ENCODE data around the gene UBXN4.

UBXN4 gene

DNA sequence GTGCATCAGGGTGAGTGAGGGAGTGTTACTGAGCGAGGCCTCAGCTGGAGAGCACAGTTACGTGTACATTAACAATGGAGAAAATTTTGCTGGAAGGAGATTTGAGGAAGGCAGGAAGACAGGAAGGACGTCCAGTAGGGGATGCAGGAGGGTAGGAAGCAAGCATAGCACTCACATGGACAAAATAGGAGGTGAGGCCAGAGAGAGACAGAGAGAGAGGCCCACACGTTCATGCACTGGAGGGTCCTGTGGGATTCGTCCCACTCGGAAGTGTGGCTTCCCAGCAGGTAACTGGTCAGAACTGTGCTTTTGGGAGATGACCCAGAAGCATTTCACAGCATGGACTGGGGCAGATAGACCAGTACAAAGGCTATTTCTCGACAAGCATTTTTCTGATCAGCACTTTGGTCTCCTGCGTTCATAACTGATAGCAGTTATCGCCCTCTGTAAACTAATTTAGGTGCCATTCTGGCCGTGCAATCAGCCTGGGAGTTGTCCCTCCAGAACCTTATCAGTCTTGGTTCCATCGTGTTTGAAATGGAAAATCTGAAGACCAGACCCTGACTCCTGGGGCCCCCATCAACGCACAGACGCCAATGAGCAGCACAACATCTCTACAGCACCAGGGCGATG lies 89.6 kb downstream of the UBXN4 start:
- no peaks in the 10 kb centered on the region for H4K20me1 ChIP-seq (ENCODE audit: insufficient read depth, low read length, poor library complexity, severe bottlenecking)
- H3K79me2 ChIP-seq (ENCODE audit: insufficient read depth, low read length), result no peaks in the 10 kb centered on the region
- H2AFZ ChIP-seq (ENCODE audit: low read length), result no peak overlapping the region
- H3K4me2 ChIP-seq (ENCODE audit: low read depth, low read length, poor library complexity, severe bottlenecking), result no peak overlapping the region
- no peak overlapping the region for H3K9ac ChIP-seq (ENCODE audit: low read depth, low read length, poor library complexity, severe bottlenecking)
- no peaks in the 10 kb centered on the region for H3K36me3 ChIP-seq (ENCODE audit: insufficient read depth, low read length)
- no peaks in the 10 kb centered on the region for H3F3A ChIP-seq (ENCODE audit: low read depth)
- H3K9me2 ChIP-seq (replicated peaks; ENCODE audit: low read depth, low read length), result no peaks in the 10 kb centered on the region
- TF ChIP-seq, protein P1, sequence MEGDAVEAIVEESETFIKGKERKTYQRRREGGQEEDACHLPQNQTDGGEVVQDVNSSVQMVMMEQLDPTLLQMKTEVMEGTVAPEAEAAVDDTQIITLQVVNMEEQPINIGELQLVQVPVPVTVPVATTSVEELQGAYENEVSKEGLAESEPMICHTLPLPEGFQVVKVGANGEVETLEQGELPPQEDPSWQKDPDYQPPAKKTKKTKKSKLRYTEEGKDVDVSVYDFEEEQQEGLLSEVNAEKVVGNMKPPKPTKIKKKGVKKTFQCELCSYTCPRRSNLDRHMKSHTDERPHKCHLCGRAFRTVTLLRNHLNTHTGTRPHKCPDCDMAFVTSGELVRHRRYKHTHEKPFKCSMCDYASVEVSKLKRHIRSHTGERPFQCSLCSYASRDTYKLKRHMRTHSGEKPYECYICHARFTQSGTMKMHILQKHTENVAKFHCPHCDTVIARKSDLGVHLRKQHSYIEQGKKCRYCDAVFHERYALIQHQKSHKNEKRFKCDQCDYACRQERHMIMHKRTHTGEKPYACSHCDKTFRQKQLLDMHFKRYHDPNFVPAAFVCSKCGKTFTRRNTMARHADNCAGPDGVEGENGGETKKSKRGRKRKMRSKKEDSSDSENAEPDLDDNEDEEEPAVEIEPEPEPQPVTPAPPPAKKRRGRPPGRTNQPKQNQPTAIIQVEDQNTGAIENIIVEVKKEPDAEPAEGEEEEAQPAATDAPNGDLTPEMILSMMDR (conservative IDR thresholded peaks at IDR 0.05; ENCODE audit: low read length), result no peak
- no peak for TF ChIP-seq EZH2phosphoT487 (IDR thresholded peaks at IDR 0.05; ENCODE audit: borderline replicate concordance)
- no peaks in the 10 kb centered on the region for H3K9me3 ChIP-seq (ENCODE audit: insufficient read depth, low read depth, low read length)
- H3K27me3 ChIP-seq (ENCODE audit: insufficient read depth, low read length, poor library complexity, severe bottlenecking), result no peaks in the 10 kb centered on the region
- no peak overlapping the region for H3K4me3 ChIP-seq (ENCODE audit: low read length, poor library complexity, severe bottlenecking)
- peaks cover 10% of the 10 kb centered on the region for H3K4me1 ChIP-seq (ENCODE audit: insufficient read depth, low read length, poor library complexity, severe bottlenecking)

DNA sequence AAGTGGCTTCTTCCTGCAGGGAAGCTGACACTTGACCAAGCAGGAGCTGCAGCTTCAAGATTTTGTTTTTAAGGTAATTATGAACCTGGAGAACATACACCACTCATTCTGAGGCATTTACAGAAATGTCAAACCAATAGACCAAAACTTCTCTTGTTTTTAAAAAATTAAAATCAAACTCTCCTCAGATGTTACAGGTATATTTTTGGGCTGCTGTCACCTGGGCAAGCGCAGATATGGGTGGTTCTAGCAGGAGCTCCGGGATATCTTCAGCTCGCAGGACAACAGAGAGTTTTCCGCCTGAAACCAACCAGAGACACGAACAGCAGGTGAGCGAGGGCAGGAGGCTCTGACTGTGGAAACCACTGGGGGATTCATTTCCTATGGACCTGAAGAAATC lies 91.2 kb downstream of the UBXN4 start:
- no peaks in the 10 kb centered on the region for H3K9me2 ChIP-seq (replicated peaks; ENCODE audit: low read depth, low read length)
- H3K4me3 ChIP-seq (ENCODE audit: low read length, poor library complexity, severe bottlenecking), result no peak overlapping the region
- no peaks in the 10 kb centered on the region for H3F3A ChIP-seq (ENCODE audit: low read depth)
- no peaks in the 10 kb centered on the region for H3K36me3 ChIP-seq (ENCODE audit: insufficient read depth, low read length)
- H3K9me3 ChIP-seq (ENCODE audit: insufficient read depth, low read depth, low read length), result no peaks in the 10 kb centered on the region
- no peaks in the 10 kb centered on the region for H3K79me2 ChIP-seq (ENCODE audit: insufficient read depth, low read length)
- H4K20me1 ChIP-seq (ENCODE audit: insufficient read depth, low read length, poor library complexity, severe bottlenecking), result no peaks in the 10 kb centered on the region
- no peak overlapping the region for H3K4me2 ChIP-seq (ENCODE audit: low read depth, low read length, poor library complexity, severe bottlenecking)
- H3K9ac ChIP-seq (ENCODE audit: low read depth, low read length, poor library complexity, severe bottlenecking), result no peak overlapping the region
- H3K4me1 ChIP-seq (ENCODE audit: insufficient read depth, low read length, poor library complexity, severe bottlenecking), result peaks cover 18% of the 10 kb centered on the region
- TF ChIP-seq, protein P1 (conservative IDR thresholded peaks at IDR 0.05; ENCODE audit: low read length), result no peak
- TF ChIP-seq EZH2phosphoT487 (IDR thresholded peaks at IDR 0.05; ENCODE audit: borderline replicate concordance), result no peak
- no peaks in the 10 kb centered on the region for H3K27me3 ChIP-seq (ENCODE audit: insufficient read depth, low read length, poor library complexity, severe bottlenecking)
- H2AFZ ChIP-seq (ENCODE audit: low read length), result no peak overlapping the region

All from Loucy (cell line).